GM12874 (cell line): ENCODE measurements around the gene DAAM2.

Experiments
- TF ChIP-seq, protein P1 (sequence below): IDR thresholded peaks from 2 replicates; pipeline ENCODE4 v1.5.1; 2011; ENCODE audit warnings: low read depth, mild to moderate bottlenecking, control low read depth, low read length, moderate library complexity; ENCODE audit not compliant: insufficient read depth

DAAM2 gene

DNA sequence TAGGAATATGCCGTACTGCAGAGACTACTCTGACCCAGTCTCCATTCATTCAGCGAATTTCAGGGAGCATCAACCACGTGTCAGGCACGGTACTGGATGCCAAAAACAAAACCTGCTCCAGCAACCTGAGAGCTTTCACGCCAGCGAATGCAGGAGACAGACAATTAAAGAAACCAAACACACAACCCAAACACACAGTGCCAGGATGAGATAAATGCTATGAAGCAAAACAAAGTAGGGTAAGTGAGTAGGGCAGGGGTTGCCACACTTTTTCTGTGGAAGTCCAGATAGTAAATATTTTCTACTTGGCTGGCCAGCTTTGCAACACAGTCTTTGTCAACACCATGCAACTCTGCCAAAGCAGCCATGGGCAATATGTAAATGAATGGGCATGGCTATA is 132.1 kb downstream of the DAAM2 start:
- TF ChIP-seq, protein P1, sequence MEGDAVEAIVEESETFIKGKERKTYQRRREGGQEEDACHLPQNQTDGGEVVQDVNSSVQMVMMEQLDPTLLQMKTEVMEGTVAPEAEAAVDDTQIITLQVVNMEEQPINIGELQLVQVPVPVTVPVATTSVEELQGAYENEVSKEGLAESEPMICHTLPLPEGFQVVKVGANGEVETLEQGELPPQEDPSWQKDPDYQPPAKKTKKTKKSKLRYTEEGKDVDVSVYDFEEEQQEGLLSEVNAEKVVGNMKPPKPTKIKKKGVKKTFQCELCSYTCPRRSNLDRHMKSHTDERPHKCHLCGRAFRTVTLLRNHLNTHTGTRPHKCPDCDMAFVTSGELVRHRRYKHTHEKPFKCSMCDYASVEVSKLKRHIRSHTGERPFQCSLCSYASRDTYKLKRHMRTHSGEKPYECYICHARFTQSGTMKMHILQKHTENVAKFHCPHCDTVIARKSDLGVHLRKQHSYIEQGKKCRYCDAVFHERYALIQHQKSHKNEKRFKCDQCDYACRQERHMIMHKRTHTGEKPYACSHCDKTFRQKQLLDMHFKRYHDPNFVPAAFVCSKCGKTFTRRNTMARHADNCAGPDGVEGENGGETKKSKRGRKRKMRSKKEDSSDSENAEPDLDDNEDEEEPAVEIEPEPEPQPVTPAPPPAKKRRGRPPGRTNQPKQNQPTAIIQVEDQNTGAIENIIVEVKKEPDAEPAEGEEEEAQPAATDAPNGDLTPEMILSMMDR = no peak

DNA sequence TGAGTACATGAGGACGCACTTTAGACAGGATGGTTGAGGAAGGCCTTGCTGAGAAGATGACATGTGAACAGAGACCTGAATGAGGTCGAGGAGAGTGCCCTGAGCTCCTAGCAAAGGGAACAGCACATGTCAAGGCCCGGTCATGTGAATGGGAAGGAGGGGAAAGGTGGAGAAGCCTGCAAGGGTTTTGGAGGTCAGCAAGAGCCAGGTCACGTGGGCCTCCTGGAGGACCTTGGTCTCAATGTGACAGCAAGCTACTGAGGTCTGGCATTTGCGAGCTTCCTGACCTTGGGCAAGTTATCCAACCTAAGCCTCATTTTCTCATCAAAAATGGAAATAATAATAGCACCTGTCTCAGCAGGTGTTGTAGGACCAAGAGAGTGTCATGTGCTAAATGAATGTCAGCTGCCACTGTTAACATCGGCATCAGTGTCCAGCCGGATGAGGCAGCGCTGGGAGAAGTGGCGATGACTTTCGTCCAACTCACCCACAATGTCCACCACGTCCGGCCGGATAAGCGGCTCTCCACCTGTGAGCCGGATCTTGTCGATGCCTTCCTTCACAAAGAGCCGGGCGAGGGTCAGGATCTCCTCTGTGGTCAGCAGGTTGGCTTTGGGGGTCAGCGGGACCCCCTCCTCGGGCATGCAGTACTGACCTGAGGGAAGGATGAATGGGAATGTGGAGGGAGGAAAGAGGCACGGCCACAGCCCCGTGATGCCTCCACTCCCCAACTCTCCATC is 133.2 kb downstream of the DAAM2 start:
- TF ChIP-seq, protein P1 = no peak

DNA sequence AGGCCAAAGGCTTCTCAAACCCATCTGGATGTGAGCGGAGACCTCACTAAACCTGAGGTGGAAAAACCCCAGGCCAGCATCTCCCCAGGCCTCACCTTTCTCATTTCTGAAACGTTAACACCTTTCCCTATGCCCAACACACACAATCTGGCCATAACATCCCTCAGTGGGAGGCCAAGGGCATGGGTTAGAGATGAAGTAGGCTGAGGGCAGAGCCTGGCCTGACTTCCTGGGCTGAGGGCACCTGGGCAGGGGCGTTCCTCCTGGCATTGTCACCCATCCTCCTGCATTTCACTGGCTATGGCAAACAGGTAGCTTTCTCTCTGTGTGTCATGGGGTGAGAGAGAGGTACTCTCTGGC is 133.7 kb downstream of the DAAM2 start:
- TF ChIP-seq, protein P1 = no peak

DNA sequence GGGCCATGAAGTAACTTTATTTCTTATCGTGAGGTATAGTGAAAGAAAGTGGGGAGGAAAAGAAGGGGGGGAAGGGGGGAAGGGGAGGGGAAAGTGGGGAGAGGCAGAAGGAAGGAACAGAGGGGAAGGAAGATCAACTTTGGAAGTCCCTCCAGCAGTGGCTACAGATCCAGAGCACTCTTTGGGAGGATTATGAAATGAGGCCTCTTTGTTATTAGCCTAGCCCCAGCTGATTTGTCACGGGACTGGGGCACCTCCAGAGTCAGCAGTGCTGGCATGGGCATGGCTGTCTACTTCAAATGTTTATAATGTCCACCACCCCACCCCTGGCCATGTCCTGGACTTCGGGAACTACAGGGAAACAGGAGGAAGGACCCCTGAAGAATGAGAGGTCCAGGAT is 134.5 kb downstream of the DAAM2 start:
- TF ChIP-seq, protein P1 = no peak

DNA sequence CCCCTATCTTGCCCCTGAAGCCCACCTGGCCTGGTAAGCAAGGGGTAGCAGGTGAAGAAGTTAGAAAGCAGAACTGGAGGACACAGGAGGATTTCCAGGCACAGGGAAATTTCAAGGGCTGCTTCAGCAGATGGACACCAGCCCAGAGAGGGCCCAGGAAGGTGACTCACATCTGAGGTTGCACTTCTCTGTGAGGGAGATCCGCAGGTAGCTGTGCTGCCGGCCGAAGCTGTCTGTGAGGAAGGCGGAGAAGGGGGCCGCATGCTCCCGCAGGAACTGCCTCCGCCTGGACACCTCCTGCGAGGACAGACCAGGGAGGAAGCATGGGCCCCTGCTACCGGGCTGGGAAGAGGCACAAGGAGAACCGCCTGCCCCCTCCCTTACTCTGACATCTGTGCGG is 135.0 kb downstream of the DAAM2 start:
- TF ChIP-seq, protein P1 = no peak

DNA sequence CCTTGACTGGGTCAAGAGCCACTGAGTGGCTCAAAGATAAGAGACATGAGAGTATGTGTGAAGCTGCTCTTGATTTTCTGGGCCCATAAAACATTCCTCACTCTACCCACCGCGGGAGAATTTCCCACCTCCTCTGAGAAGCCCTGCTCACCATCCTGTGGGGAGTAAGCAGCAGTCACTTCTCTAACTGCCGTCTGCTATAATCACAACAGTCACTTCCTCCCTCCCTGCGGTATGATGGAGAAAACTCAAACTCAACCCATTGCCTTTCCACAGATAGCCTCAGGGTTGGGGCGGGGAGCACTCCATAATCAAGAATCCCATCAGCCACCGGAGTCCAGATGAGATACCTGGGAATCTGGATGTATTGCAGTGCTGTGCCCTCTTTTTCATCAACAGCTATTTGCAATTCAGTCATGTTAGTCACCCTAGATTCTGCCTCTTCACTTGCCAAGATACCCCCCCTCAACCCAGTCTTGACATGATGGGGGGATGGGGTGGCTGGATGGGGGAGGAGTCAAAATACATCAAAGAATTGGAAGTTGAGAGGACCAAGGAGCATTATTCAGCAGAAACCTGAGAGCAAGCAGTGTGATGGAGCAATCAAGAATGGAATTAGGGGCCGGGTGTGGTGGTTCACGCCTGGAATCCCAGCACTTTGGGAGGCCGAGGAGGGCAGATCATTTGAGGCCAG is 137.0 kb downstream of the DAAM2 start:
- TF ChIP-seq, protein P1 = no peak

DNA sequence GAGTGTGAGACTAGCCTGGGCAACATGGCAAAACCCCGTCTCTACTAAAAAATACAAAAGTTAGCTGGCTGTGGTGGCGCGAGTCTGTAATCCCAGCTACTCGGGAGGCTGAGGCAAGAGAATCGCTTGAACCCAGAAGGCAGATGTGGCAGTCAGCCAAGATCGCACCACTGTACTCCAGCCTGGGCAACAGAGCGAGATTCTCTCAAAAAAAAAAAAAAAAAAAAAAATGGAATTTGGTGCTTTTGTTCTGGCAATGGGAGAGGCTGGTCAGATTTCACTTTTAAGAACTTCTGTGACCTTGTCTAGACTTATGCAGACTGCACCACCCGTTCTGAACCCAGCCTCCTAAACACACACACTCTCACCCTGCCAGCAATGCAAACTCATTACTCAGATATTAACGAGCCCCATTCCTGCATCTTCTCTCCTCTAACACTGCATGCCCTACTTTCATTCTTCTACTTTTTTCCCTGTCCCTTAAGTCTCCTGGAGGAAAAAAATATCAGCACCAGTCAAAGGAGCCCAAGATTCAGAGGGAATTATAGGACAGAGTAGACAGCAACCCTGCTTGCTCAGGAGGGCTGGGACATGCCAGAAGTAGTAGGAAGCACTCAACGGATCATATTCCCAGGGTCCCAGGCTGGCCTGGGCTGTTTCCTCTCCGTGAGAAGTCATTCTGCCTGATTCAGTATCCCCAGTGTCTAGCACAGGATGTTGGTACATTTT is 137.7 kb downstream of the DAAM2 start:
- TF ChIP-seq, protein P1 = no peak
